NCI-H2029 (cell line): ENCODE data around the gene SORBS2.

Experiments
- DNase-seq: peaks from one replicate; lab custom pipeline; 2025; lab: John Stamatoyannopoulos, UW

SORBS2 gene

DNA sequence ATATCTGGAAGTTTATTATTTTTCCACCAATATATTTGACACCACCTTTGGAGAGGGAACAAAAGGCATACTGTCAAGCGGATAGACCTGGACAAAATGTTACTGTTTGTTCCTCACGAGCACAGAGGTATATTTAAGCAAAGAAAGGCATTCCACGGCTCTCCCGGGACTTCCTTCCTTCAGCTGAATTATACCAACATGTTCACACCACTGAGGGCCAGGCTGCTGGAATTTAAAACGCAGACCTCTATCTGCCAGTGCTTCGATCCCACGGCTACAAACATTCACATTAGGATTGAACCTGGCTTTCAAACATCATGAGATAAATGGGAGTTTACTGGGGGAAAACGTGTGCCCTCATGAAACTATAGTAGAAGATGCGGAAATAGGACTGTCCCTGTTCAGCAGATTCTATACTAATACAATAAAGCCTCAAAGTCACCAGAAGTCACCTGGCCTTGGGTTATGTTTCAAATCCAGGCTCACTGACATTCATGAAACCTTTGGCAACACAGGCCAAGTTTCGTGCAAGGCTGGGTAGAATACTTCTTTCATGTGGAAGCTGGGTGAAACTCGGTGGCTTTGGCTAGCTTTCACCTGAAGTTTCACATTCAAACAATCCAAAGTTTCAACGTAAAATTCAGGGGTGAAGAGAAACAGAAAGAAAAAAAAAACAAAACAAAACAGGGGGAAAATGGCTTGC, 39.5 kb downstream of the SORBS2 start:
- DNase-seq, result no peak

DNA sequence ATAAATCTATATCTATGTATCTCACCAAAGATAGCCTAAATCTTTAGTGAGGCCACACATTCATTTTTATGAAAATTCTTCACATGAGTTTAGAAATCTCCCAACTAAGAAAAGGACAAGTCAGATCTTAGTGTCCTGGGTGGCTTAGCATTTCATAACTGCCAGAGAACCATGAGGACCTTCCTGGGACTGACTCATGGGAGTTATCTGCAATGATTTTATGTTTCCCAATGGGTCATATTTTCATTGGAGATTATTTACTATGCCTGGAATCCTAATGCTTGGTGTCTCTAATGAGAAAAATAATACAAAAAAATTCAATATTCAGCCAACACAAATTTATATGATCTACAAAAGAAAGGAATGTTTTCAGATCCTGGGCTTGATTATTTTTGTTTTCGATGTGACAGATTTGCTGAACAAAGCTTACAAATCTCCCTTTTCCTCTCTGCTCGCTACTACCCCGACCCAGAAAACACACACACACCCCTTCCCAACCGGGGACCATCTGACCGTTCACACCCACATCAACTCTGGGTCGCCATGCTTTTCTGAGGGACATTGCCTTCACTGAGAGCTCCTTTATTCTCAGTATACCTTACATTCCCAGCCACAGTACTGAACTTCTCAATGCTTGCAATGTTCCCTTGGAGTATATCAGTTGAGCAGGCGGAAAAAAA, 40.1 kb downstream of the SORBS2 start:
- no peak for DNase-seq

DNA sequence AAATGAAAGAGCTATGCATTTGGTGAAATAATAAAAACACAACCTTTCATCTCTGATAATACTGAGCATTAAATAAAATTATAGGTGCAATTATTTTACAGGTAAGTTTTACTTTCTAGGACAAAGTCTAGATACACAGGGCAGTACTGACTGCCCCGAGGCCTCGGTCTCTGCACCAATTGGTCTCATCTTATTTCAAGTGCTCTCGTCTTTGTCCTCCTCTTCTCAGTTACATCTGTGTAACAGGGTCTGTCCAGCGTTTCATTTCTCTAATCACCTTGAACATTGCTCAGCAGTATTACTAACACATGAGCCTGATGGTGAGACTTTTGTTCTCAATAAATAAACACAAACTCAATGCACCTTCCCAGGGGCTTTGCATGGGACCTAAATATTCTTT, 44.5 kb downstream of the SORBS2 start:
- DNase-seq, result no peak

DNA sequence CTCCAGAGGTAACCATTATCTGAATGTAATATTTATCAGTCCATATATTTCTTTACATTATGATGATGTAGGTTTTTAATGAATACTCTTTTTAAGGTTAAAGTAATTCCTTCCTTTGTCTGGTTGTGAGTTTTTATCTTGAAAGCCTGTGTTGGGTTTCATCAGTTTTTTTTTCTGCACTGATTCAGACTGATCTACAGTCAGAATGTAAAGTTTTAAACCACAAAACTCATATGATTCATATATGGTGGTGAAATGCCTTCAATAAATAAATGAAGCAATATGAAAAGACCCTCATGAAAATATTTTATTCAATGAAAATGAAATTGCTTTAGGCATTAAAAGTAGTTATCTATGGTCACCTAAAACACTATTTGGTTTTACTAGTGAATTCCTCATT, 47.1 kb downstream of the SORBS2 start:
- no peak for DNase-seq

GRCh38 chr4:185761352-185762235, 50.4 kb downstream of the SORBS2 start:
- DNase-seq, result no peak

- no peak for DNase-seq
Measured at GRCh38 chr4:185758807-185759206, 53.2 kb downstream of the SORBS2 start.

DNA sequence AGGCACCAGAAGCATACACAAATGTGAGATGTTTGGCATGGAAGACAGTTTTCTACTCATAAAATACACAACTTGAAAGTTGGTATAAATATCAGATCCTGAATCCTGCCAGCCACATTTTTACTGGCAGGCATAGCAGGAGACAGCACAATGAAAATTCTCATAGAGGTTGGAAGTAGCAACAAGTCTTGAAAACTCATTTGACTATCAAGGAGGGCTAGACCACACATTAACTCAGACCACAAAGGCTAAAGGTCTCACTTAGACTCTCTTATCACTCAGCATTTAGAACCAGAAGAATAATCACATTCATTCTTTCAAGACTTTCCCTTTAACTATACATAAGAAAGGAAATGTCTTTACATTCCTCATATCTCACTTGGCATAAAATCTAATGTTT, 56.5 kb downstream of the SORBS2 start:
- no peak for DNase-seq

DNA sequence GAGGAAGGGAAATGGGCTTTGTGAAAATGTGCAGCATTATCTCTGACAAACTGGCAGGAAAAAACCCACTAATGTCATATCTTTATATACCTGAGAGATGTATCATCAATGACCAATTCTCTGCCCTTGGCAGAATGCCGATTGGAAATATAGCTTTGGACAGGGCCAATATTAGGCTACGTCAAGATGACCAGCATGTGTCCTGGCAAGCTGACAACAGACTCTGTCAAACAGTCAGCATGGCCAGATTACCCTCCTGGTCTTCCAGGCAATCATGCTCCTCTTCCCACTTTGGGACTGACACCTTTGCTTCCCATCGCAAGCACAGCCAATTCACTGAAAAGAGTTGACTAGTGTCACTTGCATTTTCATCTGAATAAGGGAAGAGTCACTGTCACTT, 57.0 kb downstream of the SORBS2 start:
- no peak for DNase-seq

- no peak for DNase-seq
Measured at GRCh38 chr4:185752872-185753271, 59.1 kb downstream of the SORBS2 start.

DNA sequence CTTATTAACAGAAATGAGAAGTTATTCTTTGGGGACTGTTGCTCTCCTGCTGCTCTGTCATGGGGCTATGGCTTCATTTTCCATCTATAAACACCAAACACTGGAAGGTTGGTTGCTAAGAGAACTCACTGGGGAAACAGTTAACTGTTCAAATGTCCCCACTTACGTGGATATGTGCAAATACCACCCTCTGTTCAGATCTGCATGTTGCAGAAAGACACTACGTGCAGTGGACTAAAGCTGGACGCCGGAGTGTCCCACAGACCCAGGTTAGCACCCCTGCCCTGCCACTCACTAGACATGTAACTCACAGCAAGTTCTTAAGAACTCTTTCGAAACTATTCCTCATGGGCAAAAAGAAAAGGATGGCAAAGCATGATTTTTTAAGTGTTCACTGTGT, 62.1 kb downstream of the SORBS2 start:
- no peak for DNase-seq

DNA sequence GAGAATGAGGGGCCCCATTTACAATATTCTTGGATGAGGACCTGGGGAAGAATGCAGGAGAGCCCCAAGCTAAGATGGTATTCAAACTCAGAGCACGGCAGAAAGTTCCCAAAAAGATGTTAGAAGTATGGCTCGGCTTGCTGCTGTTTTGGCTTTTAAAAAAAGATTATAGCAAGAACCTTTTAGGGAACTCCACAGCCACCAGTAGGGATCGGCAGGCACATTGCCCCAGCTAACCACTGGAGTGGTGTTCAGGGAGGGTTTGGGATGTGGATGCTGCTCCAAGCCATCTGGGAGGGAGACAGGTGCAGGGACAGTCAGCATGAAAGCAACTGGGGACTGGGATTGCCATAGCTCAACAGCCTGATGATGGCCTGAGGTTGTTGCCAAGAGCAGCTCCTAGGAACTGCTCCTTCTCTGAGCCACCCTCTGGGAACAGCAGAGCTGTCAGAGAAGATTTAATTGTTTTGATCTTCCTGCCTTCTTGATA, 63.0 kb downstream of the SORBS2 start:
- DNase-seq, result no peak

GRCh38 chr4:185745891-185746290, 66.1 kb downstream of the SORBS2 start:
- DNase-seq, result no peak

DNA sequence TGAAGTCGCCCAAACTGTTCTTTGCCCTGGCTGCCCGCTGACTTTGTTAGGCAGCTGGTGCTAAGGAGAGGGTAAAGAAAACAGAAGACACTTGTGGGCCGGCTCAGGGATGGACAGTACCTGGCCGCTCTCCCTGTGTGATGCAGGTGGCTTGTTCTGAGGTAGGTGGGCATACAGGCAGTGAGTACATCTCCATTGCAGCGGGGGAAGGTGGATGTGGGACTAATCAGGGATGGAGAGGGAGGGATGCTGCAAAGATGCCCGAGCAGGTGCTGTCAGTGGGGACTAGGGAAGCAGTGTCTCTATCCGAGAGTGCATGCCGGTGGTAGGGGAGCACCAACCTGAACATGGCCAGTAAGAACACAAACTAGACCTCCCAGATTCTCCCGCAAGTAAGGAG, 67.0 kb downstream of the SORBS2 start:
- DNase-seq, result no peak

GRCh38 chr4:185744488-185744862, 67.5 kb downstream of the SORBS2 start:
- DNase-seq, result no peak

DNA sequence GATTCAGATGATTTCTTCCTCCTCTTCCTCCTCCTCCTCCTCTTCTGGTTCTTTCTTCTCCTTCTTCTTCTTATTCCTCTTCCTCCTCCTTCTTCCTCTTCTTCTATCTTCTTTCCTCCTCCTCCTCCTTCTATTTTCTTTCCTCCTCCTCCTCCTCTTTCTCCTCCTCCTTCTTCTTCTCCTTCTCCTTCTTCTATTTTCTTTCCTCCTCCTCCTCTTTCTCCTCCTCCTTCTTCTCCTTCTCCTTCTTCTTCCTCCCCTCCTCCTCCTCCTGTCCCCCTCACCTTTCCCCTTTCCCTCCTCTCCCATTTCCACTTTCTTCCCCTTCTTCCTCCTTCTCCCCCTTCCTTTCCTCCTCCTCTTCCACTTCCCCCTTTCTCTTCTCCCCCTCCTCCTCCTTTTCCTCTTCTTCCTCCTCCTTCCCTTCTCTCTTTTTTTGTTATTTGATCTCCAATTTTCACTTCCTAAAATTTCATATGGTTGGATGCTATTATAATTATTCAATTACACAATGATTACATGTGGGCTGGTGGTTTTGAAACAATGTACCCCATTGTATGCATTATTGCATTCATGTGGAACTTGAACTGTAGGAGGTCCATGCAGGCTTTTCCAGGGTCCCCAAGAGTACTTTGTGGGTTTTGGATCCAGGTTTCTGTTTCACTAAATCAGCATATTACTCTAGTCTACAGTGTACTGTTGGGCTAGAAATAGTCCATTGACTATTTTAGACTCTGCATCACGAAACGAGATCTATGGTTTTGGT, 68.1 kb downstream of the SORBS2 start:
- DNase-seq, result no peak

- no peak for DNase-seq
Measured at GRCh38 chr4:185742766-185743165, 69.2 kb downstream of the SORBS2 start.

DNA sequence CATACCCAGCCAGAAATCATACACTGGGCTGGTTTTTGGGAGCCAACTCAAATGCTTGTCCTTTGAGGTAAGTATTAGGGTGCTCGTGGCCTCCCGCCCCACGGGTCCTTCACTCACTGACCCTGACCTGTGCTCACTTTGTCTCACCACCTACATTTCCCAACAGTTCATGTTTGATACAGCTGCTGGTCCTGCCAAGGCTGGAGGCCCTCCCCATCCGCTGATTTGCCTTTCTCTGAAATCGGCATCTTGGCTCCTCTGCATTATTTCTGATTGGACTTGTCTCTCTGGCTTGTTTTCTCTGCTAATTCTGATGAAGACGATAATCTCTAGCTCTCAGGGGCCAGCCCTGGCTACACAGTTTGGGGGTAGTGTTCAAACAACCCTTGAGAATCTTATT, 70.2 kb downstream of the SORBS2 start:
- no peak for DNase-seq

DNA sequence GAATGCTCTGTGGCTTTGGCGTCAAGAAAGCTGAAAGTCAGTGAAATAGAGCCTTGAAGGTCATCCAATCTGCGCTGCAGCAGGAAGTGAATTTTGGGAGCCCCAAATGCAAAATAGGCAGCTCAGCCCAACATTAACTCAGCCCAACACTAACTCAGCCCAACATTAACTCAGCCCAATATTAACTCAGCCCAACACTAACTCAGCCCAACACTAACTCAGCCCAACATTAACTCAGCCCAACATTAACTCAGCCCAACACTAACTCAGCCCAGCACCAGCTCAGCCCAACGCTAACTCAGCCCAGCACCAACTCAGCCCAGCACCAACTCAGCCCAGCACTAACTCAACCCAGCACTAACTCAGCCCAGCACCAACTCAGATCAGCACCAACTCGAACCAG, 71.5 kb downstream of the SORBS2 start:
- no peak for DNase-seq

- no peak for DNase-seq
Measured at GRCh38 chr4:185738820-185739219, 73.2 kb downstream of the SORBS2 start.

- no peak for DNase-seq
Measured at GRCh38 chr4:185738038-185738552, 73.9 kb downstream of the SORBS2 start.

GRCh38 chr4:185737489-185738037, 74.4 kb downstream of the SORBS2 start:
- DNase-seq, result no peak
